Activated T-helper 1 cell treated with anti-CD3 and anti-CD28 coated beads, Interleukin-2, amount 50 U/mL, for 16 hours (primary cell): ENCODE results near the gene RPS6KA5.
"Not testable (repeated sequence)": the region's sequence is repeated elsewhere in the genome, so short reads cannot be mapped to it uniquely, and the experiment has no call there.

Experiments
- DNase-seq, 2 donors: peaks; one replicate each; pipeline ENCODE4 v3.0.0-alpha.2; 2020; ENCODE audit warnings: low read depth in 1 of 2, low spot score in 1 of 2

The RPS6KA5 gene

DNA sequence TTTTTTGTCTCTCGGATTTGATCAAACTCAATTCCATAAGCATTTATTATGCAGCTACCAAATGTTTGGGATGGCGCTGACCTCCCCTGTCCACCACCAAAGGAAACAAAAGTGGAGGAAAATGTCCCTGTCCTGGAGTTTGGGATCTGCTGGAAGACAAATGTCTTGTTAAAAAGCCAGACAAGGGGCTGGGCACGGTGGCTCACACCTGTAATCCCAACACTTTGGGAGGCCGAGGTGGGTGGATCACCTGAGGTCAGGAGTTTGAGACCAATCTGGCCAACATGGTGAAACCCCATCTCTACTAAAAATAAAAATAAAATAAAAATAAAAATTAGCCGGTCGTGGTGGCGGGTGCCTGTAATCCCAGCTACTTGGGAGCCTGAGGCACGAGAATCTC lies 221.9 kb downstream of the RPS6KA5 start:
- not testable (repeated sequence) for DNase-seq

DNA sequence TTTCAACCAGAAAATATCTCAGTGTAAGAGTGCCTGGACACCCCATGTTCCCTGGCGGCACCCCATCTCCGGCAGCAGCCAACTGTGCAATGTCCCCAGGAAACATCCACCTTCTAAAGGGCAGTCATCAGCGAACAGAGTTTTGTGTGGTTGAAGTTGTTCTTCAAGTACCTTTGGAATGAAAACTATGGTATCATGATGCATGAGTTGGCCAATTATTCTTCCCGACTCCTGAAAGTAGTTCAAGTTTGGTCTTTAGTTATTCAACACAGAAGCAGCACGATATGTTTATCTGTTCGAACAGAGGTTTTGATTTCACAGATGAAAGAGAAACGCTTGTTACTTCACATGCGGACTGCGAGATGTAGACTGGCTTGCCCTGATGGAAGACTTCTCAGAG lies 223.1 kb downstream of the RPS6KA5 start:
- DNase-seq = no peak

DNA sequence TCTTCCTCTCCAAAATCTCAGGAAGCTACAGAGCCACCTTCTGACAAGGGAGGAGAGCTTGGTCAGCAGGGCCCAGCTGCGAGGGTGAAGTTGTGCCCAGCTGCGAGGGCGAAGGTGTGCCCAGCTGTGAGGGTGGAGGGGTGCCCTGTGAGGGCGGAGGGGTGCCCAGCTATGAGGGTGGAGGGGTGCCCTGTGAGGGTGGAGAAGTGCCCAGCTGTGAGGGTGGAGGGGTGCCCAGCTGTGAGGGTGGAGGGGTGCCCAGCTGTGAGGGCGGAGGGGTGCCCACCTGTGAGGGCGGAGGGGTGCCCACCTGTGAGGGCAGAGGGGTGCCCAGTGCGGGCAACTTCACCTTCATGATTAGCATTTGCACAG lies 223.8 kb downstream of the RPS6KA5 start:
- no peak for DNase-seq

DNA sequence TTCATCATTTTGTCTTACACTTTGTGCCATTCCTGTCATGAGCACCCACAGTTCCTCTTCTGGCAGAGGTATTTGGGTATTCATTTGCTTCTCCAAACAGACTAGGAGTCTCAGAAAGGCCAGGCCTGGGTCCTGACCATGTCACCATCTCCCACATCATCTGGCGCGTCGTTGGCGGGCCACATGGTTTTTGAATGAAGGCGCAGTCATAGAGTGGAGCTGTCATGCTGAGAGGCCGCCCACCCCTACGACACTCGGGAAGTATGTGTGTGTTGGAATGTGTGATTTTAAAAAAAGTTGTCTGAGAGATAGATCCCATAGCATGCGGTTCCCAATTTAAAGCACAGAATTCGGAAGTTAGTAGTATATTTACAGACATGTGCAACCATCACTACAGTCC lies 228.6 kb downstream of the RPS6KA5 start:
- DNase-seq = no peak

DNA sequence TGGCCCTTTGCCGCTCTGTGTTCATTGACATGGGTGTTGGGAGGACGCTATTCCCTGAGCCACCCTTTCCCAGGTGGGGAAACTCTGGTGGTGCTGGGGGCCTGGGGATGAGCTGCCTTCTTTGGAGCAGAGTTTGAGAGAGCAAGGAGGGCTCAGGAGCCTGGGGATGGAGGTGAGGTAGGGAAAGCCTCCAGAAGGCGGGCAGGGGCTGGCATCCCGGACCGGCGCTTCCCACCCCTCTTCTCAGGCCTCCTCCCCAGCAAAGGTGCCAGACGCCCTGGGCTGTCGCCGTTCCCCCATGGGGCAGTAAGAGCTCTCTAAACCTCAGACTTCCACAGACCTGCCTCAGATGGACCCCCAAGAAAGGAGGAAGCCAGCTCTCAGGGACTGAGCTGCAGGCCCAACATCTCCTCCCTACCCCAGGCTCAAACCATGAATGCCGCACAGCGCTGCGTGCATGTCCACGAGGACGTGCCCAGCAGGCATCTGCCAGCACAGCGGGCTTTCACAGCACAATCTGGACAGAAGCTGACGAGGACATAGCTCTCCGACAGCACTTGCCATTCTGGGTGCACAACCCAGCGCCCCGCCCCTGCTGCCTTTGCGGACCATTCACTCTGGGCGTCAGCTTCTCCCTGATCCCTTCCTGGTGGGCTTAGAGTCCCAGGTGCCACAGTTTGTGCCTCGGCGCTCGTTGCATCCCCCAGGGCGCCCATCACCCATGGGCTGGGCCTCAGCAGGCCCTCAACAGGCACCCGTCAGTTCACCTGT lies 229.3 kb downstream of the RPS6KA5 start:
- no peak for DNase-seq

DNA sequence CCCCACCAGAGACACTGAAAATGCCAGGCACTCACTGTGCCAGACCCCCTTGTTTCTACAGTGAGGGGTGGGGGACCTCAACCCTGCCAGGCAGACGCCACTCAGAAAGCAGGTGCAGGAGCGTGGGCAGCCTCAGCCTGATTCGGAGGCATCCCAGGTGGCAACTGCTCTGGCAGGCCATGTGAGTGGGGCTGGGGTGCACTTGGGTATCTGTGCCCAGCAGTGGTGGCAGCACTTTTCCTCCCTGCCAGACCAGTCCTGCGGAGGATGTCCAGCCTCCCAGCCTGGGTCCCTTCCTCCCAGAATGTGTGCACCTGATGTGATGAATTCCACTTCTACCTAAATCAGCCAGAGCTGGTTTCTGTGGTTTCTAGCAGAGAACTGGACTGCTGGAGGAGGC lies 230.8 kb downstream of the RPS6KA5 start:
- no peak for DNase-seq

DNA sequence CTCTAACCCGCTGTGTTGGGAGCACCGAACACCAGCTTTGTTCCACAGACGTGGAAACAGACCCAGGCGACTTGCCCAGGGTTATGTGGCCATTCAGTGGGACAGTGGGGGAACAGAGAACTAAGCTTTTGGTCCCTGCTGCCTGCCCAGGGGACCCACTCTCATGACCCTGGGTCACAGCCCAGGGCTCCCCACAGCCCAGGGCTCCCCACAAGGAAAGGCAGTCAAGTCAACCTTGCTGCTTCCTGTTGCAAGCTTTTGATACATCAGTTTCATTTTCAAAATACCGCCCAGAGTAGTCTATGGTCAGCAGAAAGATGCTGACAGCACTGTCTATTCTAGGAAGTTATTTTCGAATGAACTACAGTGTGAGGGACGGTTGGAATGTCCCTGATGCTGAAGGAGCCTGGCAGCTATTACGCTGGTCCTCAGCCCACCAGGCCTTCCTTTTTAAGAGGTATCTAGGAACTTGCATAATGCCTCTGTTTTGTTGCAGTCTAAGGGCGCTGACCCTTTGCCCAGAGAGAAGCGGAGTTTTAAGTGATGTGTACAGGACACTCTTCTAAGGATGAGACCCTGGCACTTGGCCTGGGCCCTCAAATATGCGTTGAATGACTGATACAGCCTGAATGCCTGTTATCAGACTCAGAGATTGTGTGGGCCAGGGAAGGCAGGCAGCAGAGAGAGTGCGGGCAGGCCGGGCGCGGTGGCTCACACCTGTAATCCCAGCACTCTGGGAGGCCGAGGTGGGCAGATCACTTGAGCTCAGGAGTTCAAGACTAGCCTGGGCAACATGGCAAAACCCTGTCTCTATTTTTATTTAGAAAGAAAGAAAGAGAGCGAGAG lies 231.6 kb downstream of the RPS6KA5 start:
- DNase-seq = no peak

DNA sequence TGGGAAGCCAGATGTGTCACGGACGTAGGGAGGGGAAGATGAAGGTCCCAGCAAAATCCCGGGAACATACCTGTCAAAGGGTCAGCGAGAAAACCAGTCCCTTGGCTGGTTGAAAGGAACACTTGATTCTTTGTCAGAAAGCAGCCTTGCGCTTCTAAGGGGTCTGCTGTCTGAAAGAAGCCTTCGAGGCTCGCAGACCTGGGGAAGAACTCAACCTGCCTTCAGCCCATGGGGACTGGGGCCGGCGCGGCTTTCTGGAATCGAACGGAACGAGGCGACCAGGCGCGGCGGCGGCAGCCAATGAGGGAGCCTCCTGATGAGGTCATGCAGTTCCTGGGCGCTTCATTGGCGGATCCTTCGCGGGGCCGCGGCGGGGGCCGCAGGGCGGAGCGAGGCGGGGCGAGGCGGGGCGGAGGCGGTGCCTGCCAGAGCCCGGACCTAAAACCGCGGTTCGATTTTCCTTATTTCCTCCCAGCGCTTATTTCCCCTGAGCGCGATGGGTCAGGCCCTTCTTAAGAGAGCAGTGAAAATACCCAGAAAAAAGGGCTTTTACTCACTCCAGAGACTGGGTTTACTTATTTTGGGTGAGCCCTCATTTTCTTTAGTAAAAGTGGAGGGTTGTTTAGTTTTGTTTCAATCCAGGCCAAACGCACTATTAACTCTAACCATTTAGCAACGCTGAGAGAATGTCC lies 232.4 kb downstream of the RPS6KA5 start:
- DNase-seq = peak; percentile 77 to 85

DNA sequence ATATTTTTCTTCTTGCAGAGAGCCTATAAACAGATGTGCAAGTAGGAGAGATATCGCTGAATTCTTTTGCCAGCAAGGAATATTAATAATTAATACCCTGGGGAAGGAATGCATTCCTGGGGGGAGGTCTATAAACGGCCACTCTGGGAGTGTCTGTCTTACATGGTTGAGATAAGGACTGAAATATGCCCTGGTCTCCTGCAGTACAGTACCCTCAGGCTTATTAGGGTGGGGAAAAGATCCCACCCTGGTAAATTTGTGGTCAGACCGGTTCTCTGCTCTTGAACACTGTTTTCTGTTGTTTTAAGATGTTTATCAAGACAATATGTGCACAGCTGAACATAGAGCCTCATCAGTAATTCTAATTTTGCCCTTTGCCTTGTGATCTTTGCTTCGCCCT lies 236.9 kb downstream of the RPS6KA5 start:
- DNase-seq = not testable (repeated sequence)

DNA sequence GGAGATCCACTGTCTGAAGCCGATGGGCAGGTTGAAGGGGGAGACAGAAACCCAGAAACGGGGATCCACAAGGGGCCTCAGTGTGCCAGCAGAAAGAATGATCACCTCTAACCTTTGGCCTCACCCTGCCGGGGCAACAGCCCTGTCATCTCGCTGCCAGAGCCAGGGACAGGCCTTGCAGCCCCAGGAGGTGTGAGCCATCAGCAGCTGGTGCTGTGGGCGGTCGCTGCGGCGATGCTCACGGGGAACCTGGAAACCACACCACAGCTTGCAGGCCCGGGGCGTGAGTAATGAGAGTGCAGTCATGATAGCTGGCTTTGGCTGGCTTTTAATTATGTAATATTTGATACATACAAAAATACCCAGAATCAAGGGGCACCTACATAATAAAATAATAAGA lies 239.5 kb downstream of the RPS6KA5 start:
- DNase-seq = peak; percentile 37 to 64

DNA sequence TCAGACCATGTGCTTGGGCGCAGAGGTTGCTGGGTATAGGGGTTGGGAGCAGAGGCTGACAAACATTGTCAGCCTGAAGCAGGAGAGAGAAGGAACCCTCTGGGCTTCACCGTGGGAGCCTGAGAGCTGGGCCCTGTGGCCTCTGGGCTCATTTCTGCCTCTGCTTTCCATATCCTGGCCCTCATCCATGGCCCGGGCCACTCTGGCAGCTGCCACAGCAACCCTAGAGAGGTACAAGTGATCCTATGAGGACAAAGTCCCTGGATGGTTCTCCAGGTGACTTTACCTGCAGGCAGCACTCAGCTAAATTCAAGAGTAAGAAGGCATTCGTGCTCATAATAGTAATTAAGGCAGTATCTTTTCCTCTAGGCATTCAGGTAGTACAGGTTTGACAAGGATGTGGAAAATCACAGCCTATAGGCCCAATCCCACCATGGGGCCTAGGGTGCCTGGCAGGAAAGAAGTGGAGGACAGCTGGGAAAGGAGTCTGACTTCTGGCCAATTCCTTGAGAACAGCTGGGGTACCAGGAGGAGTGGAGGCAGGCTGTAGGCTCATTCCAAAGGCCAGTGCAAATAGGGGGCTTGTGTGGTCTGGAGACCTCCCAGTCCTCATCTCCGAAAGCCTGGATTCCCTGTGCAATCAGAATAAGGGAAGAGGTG lies 240.6 kb downstream of the RPS6KA5 start:
- no peak for DNase-seq

DNA sequence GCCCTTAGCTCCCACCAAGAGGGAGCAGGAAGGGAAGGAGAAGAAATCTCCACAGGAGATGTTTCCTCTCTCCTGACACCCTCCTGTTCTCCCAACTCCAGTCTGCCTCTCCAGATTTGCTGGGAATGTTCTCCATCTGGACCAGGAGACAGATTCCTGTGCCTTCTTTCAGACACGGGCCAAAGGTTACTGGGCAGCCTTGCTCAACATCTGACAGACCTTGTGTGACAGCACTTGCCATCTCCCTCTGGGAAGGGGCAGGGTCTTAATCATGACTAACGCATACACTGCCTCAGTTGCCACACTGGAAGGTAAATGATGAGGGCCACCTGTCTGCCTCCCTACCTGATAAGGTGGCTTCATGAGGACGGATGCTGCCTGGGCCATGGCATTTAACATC lies 241.7 kb downstream of the RPS6KA5 start:
- DNase-seq = no peak

DNA sequence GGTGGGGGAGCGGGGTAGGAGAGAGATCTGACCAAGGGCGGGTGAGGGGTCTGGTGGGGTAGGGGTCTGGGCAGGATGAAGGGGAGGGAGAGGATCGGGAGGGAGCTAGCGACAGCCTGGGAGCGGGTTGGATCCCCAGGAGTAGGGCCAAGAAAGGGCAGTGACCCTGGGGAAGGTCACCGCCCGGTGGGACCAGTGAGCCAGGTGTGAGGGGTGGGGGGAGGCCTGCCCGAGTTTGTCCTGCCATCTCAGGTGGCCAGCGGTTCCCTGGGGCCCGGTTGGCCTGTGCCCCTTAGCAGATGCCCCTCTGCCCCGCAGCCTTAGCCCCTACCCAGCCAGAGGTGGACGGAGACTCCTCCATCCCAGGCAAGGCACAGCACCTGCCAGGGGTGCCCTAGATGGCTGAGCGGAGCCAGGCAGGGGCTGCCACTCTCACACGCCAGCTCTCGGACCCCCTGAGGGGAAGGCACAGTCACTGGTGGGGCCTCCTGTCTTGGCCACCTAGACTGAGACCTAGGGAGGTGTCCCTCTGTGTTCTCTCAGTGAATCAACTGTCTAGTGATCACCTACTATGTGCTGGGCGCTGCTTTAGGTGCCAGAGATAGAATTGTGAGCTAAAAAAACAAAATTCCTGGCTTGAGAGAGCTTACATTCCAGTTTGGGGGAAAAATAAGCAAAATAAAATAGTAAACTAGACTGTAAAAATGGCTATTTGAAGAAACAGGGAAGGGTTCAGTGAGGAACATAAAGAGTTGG lies 243.6 kb downstream of the RPS6KA5 start:
- no peak for DNase-seq

DNA sequence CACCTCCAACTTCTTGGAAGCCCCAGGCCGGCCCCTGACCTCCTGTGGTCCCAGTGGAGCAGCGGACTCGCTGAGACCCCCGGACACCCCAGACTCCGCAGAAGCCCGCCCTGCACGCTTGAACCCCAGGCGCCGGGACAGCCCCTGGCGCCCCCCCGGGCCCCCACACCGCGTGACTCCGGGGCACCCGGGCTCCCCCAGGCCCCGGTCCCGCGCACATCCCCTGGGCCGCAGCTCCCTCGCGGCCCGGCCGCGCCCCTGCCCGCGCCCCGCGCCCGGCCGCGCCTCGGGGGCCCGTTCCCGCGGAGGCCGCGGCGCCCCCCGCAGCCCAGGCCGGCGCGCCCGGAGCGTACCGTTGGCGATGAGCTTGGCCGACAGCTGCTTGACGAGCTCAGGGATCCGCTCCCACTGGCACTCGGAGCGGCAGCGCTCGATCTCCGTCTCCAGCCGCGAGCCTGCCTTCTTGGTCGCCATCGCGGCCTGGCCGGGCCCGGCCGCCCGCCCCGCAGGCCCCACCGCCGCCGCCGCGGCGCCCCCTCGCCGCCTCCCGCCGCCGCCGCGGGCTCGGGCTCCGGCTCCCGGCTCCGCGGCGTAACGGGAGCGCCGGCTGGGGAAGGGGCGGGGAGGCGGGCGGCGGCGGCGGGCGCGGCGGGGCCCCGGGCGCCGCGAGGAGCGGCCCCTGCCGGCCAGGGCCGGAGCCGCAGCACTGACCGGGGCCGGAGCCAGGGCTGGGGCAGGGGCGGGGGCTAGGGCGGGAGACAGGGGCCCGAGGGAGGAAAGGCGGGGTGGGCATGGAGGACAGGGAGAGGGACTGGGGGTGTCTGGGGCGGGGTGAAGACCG lies 244.4 kb downstream of the RPS6KA5 start, which contains the start of gene TTC7B:
TSS of gene TTC7B (minus strand) at position 609 of the 841 bp plus-strand sequence. CDS start at position 474, 135 bp downstream.
- DNase-seq = no peak

DNA sequence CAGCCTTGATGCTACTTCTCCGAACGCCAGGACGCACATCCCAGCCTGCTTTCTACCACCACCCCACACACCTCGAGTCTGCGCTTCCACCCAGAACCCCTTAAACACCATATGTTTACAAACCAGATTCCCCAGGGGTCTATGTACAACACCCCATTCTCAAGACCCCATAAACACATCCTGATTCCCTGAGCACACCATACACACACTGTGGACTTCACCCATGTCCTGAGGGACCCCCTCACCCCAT lies 244.9 kb downstream of the RPS6KA5 start:
- no peak for DNase-seq

DNA sequence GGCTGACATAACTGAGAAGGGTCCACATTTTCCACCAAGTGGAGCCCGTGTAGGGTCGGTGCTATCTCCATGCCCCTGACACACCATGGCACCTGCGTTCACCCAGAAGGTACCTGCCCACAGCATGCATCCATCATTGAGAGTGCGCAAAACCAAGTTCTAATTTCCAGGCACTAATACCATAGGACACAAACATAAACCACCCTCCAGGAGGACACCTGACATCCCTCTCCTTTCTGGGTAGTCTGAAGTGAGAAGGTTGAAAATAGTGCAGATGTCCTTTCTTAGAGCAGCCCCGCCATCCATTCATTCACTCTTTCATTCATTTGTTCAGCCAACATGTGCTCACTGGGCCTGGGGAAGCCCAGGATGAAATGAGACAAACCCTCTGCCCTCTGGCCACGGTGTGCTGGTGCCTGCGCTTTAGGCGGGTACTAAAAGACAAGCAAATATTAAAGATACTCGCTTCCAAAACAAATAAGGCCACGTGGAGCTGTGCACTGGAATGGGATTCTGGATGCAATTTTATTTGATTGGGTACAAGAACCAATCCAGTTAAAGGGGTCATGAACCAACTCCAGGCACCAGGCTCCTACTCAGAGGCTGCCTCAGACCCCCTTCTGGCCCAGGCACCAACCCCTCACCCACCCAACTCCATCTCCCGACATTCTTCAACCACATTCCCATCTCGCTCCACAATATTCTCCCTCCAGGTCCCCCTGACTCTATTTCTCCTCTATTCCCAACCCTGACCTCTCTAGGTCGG lies 245.5 kb downstream of the RPS6KA5 start:
- DNase-seq = no peak

DNA sequence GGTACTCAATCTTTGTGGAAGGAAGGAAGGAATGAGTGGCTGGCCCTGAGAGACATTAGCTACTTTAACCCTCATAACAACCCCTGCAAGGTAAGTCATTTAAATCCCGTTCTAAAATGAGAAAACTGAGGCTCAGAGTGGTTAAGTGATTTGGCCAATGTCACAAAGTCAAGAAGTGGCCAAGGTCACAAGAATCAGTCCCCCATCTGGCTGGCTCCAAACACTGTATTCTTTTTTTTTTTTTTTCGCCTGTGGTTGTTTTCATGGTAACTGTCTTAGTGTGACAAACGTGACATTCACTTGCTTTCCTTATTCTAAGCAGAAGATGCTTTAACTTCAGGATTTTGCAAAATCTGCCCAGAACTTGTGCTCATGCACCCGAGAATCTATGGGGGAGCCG lies 247.0 kb downstream of the RPS6KA5 start:
- no peak for DNase-seq

DNA sequence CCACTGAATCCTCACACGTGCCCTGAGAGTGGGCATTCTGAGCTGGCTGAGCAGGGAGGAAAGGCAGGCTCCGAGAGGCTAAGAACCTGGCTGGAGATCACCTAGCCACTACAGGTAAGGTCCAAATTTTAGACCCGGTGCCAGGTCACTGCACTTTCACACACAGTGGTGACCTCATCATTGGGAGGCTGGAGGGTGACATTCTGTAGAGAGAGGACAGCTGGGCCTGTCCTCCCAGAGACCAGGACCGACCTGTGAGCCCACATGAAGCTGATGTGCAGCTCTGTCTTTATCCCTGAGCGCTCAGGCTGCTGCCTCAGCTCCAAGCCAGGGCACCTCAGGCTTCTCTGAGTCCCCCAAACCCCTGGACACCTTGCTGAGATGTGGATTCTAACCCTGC lies 248.3 kb downstream of the RPS6KA5 start:
- DNase-seq = no peak

DNA sequence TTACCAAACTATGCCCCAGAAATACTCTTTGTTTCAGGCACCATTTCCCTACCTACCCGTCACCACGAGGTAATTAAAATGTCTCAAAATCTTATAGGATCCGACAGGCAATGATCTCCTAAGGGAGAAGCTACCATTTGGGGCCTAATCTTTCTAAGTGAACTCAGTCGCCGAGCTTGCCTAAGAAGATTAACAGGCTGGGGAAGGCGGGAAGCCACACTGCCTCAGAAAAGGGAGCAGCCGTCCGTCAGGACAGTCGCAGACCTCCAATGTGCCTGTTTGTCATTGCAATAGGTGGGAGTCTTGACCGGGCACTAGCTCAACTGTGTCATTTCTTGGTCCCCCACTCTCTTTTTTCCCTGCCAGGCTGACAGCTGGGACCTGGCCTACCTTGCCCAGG lies 248.8 kb downstream of the RPS6KA5 start:
- no peak for DNase-seq
